Measurements from ENCODE around the gene FNDC8. TPM values are rescaled to one million over a fixed set of nuclear protein-coding genes. Genes with fewer than 3 reads are reported as not detected.

Gene FNDC8
- total RNA-seq (not detected), polyA plus RNA-seq (ENCODE audit: insufficient read depth in 1 of 8, insufficient read length in 8 of 8, low replicate concordance in 1 of 8) (under 1 TPM in 2 of 8 donors, not detected in 6; 0.11 to 0.12 TPM)
- long read RNA-seq, donor 1 = 0 reads
- long read RNA-seq, donor 2 = 0 reads
- long read RNA-seq, donor 3 = 0 reads
- long read RNA-seq, donor 4 = 0 reads
- long read RNA-seq, donor 5 = 0 reads
- long read RNA-seq, donor 6 = 0 reads
- long read RNA-seq, donor 7 = 0 reads
- long read RNA-seq, donor 8 = 0 reads
- long read RNA-seq, donor 9 = 0 reads
- long read RNA-seq, donor 10 = 0 reads
- long read RNA-seq, donor 11 = 0 reads

GRCh38 chr17:35121315-35121714 lies at the start of gene FNDC8:
FNDC8 (plus strand) TSS chr17:35121615; CDS start chr17:35121694, 79 bp downstream.
- peaks cover 3% of the 10 kb centered on the region for H3K27me3 ChIP-seq (ENCODE audit: control insufficient read depth, insufficient read depth, low read length)
- 100% methylated on average over 1 of the region's 3 CpGs for WGBS (ENCODE audit: insufficient coverage)
- no peak within 1 kb of the TSS for H3K27ac ChIP-seq (ENCODE audit: low read length)
- H3K9me3 ChIP-seq (replicated peaks; ENCODE audit: control insufficient read depth, low read depth, low read length) = no peaks in the 10 kb centered on the region
- peaks cover 14% of the 10 kb centered on the region for H3K4me1 ChIP-seq (ENCODE audit: control insufficient read depth, insufficient read depth, low read length)
- no peaks in the 10 kb centered on the region for H3K36me3 ChIP-seq (ENCODE audit: control insufficient read depth, insufficient read depth, low read length)
- no peak within 1 kb of the TSS for H3K4me3 ChIP-seq (ENCODE audit: low read length)
- DNase-seq = no peak

- Histone ChIP-seq H3K27me3 (ENCODE audit: control insufficient read depth, insufficient read depth, low read length) (no peaks in the 10 kb centered on the region), H3K4me1 (ENCODE audit: control insufficient read depth, insufficient read depth, low read length) (no peaks in the 10 kb centered on the region), H3K27ac (ENCODE audit: low read length) (no peak overlapping the region), H3K36me3 (ENCODE audit: control insufficient read depth, insufficient read depth, low read length) (no peaks in the 10 kb centered on the region), H3K9me3 (replicated peaks; ENCODE audit: control insufficient read depth, low read depth, low read length) (no peaks in the 10 kb centered on the region), H3K4me3 (ENCODE audit: low read length) (no peak overlapping the region)
- no CpG with 5 or more reads among the region's 3 CpGs for WGBS (ENCODE audit: insufficient coverage)
- DNase-seq = no peak
Measured at GRCh38 chr17:35073183-35073790, 48.1 kb upstream of the FNDC8 start.

GRCh38 chr17:35073991-35074627 lies 47.3 kb upstream of the FNDC8 start:
- H3K4me3 ChIP-seq (ENCODE audit: low read length) = no peak overlapping the region
- 92% methylated on average over 3 of the region's 5 CpGs for WGBS (ENCODE audit: insufficient coverage)
- H3K27me3 ChIP-seq (ENCODE audit: control insufficient read depth, insufficient read depth, low read length) = no peaks in the 10 kb centered on the region
- no peaks in the 10 kb centered on the region for H3K9me3 ChIP-seq (replicated peaks; ENCODE audit: control insufficient read depth, low read depth, low read length)
- no peaks in the 10 kb centered on the region for H3K4me1 ChIP-seq (ENCODE audit: control insufficient read depth, insufficient read depth, low read length)
- no peak for DNase-seq
- no peaks in the 10 kb centered on the region for H3K36me3 ChIP-seq (ENCODE audit: control insufficient read depth, insufficient read depth, low read length)
- no peak overlapping the region for H3K27ac ChIP-seq (ENCODE audit: low read length)

- WGBS (ENCODE audit: insufficient coverage) = no CpG with 5 or more reads among the region's 2 CpGs
- H3K9me3 ChIP-seq (replicated peaks; ENCODE audit: control insufficient read depth, low read depth, low read length) = no peaks in the 10 kb centered on the region
- H3K27me3 ChIP-seq (ENCODE audit: control insufficient read depth, insufficient read depth, low read length) = no peaks in the 10 kb centered on the region
- DNase-seq = no peak
- H3K4me3 ChIP-seq (ENCODE audit: low read length) = no peak overlapping the region
- H3K4me1 ChIP-seq (ENCODE audit: control insufficient read depth, insufficient read depth, low read length) = no peaks in the 10 kb centered on the region
- no peaks in the 10 kb centered on the region for H3K36me3 ChIP-seq (ENCODE audit: control insufficient read depth, insufficient read depth, low read length)
- H3K27ac ChIP-seq (ENCODE audit: low read length) = no peak overlapping the region
Measured at GRCh38 chr17:35074711-35075707, 46.4 kb upstream of the FNDC8 start.

- Histone ChIP-seq H3K36me3 (ENCODE audit: control insufficient read depth, insufficient read depth, low read length) (no peaks in the 10 kb centered on the region), H3K9me3 (replicated peaks; ENCODE audit: control insufficient read depth, low read depth, low read length) (no peaks in the 10 kb centered on the region), H3K27ac (ENCODE audit: low read length) (no peak overlapping the region), H3K4me1 (ENCODE audit: control insufficient read depth, insufficient read depth, low read length) (no peaks in the 10 kb centered on the region), H3K4me3 (ENCODE audit: low read length) (no peak overlapping the region), H3K27me3 (ENCODE audit: control insufficient read depth, insufficient read depth, low read length) (no peaks in the 10 kb centered on the region)
- DNase-seq = no peak
- WGBS (ENCODE audit: insufficient coverage) = no CpG with 5 or more reads among the region's 1 CpG
Measured at GRCh38 chr17:35076874-35077273, 44.5 kb upstream of the FNDC8 start.

- H3K27me3 ChIP-seq (ENCODE audit: control insufficient read depth, insufficient read depth, low read length) = no peaks in the 10 kb centered on the region
- no peaks in the 10 kb centered on the region for H3K4me1 ChIP-seq (ENCODE audit: control insufficient read depth, insufficient read depth, low read length)
- no peak overlapping the region for H3K27ac ChIP-seq (ENCODE audit: low read length)
- no peaks in the 10 kb centered on the region for H3K36me3 ChIP-seq (ENCODE audit: control insufficient read depth, insufficient read depth, low read length)
- no peak overlapping the region for H3K4me3 ChIP-seq (ENCODE audit: low read length)
- no peak for DNase-seq
- no CpG with 5 or more reads among the region's 1 CpG for WGBS (ENCODE audit: insufficient coverage)
- no peaks in the 10 kb centered on the region for H3K9me3 ChIP-seq (replicated peaks; ENCODE audit: control insufficient read depth, low read depth, low read length)
Measured at GRCh38 chr17:35079547-35080423, 41.6 kb upstream of the FNDC8 start.

- no peaks in the 10 kb centered on the region for H3K27me3 ChIP-seq (ENCODE audit: control insufficient read depth, insufficient read depth, low read length)
- no peak for DNase-seq
- no peak overlapping the region for H3K4me3 ChIP-seq (ENCODE audit: low read length)
- no peaks in the 10 kb centered on the region for H3K36me3 ChIP-seq (ENCODE audit: control insufficient read depth, insufficient read depth, low read length)
- no CpG with 5 or more reads among the region's 1 CpG for WGBS (ENCODE audit: insufficient coverage)
- no peaks in the 10 kb centered on the region for H3K4me1 ChIP-seq (ENCODE audit: control insufficient read depth, insufficient read depth, low read length)
- H3K27ac ChIP-seq (ENCODE audit: low read length) = no peak overlapping the region
- H3K9me3 ChIP-seq (replicated peaks; ENCODE audit: control insufficient read depth, low read depth, low read length) = no peaks in the 10 kb centered on the region
Measured at GRCh38 chr17:35080536-35080935, 40.9 kb upstream of the FNDC8 start.

- no peak overlapping the region for H3K4me3 ChIP-seq (ENCODE audit: low read length)
- no peaks in the 10 kb centered on the region for H3K36me3 ChIP-seq (ENCODE audit: control insufficient read depth, insufficient read depth, low read length)
- H3K9me3 ChIP-seq (replicated peaks; ENCODE audit: control insufficient read depth, low read depth, low read length) = no peaks in the 10 kb centered on the region
- no peak for DNase-seq
- no CpG with 5 or more reads among the region's 1 CpG for WGBS (ENCODE audit: insufficient coverage)
- no peak overlapping the region for H3K27ac ChIP-seq (ENCODE audit: low read length)
- no peaks in the 10 kb centered on the region for H3K4me1 ChIP-seq (ENCODE audit: control insufficient read depth, insufficient read depth, low read length)
- no peaks in the 10 kb centered on the region for H3K27me3 ChIP-seq (ENCODE audit: control insufficient read depth, insufficient read depth, low read length)
Measured at GRCh38 chr17:35081638-35082037, 39.8 kb upstream of the FNDC8 start.

- Histone ChIP-seq H3K27me3 (ENCODE audit: control insufficient read depth, insufficient read depth, low read length) (no peaks in the 10 kb centered on the region), H3K4me3 (ENCODE audit: low read length) (no peak overlapping the region), H3K9me3 (replicated peaks; ENCODE audit: control insufficient read depth, low read depth, low read length) (no peaks in the 10 kb centered on the region), H3K4me1 (ENCODE audit: control insufficient read depth, insufficient read depth, low read length) (no peaks in the 10 kb centered on the region), H3K36me3 (ENCODE audit: control insufficient read depth, insufficient read depth, low read length) (no peaks in the 10 kb centered on the region), H3K27ac (ENCODE audit: low read length) (no peak overlapping the region)
- WGBS (ENCODE audit: insufficient coverage) = 71% methylated on average over 2 of the region's 3 CpGs
- DNase-seq = no peak
Measured at GRCh38 chr17:35082073-35082657, 39.2 kb upstream of the FNDC8 start.

Data from muscle of leg (tissue), 16 donors.